Measurements from ENCODE around the gene GLRA2. TPM values are rescaled to one million over a fixed set of nuclear protein-coding genes. Genes with fewer than 3 reads are reported as not detected.

The GLRA2 gene
- total RNA-seq, 6 experiments from 2014 or later = not detected

GRCh38 chrX:14729058-14729457 lies 199.7 kb downstream of the GLRA2 start:
- no peak overlapping the region for H3K4me3 Mint-ChIP-seq
- no peaks in the 10 kb centered on the region for H3K27me3 Mint-ChIP-seq (ENCODE audit: insufficient read depth)
- no peak for TF ChIP-seq CTCF (IDR thresholded peaks at IDR 0.05)
- H3K4me1 Mint-ChIP-seq (ENCODE audit: low read depth) = peaks cover 16% of the 10 kb centered on the region
- no peaks in the 10 kb centered on the region for H3K9me3 Mint-ChIP-seq
- no peak overlapping the region for H3K27ac Mint-ChIP-seq
- DNase-seq = no peak
- no peaks in the 10 kb centered on the region for H3K36me3 Mint-ChIP-seq (ENCODE audit: low read depth)

- no peaks in the 10 kb centered on the region for H3K9me3 Mint-ChIP-seq
- TF ChIP-seq CTCF (IDR thresholded peaks at IDR 0.05) = no peak
- peak overlapping the region; percentile 56; the same call in 1 of the 2 replicates for H3K4me3 Mint-ChIP-seq
- H3K4me1 Mint-ChIP-seq (ENCODE audit: low read depth) = peaks cover 30% of the 10 kb centered on the region
- H3K27me3 Mint-ChIP-seq (ENCODE audit: insufficient read depth) = no peaks in the 10 kb centered on the region
- peak overlapping the region; percentile 72 for H3K27ac Mint-ChIP-seq
- peak; percentile 4 for DNase-seq
- H3K36me3 Mint-ChIP-seq (ENCODE audit: low read depth) = peaks cover 9% of the 10 kb centered on the region; the same call in 1 of the 2 replicates
Measured at GRCh38 chrX:14738643-14739042, 209.3 kb downstream of the GLRA2 start.

GRCh38 chrX:14753441-14753840 lies 224.1 kb downstream of the GLRA2 start:
- 0 out of 2 replicates have a peak, but pooled peaks cover 5% of the 10 kb centered on the region for H3K4me1 Mint-ChIP-seq (ENCODE audit: low read depth)
- no peaks in the 10 kb centered on the region; the same call in 1 of the 2 replicates for H3K27me3 Mint-ChIP-seq (ENCODE audit: insufficient read depth)
- no peaks in the 10 kb centered on the region for H3K9me3 Mint-ChIP-seq
- no peak for TF ChIP-seq CTCF (IDR thresholded peaks at IDR 0.05)
- DNase-seq = no peak
- H3K27ac Mint-ChIP-seq = no peak overlapping the region
- H3K4me3 Mint-ChIP-seq = no peak overlapping the region
- H3K36me3 Mint-ChIP-seq (ENCODE audit: low read depth) = no peaks in the 10 kb centered on the region; the same call in 1 of the 2 replicates

- Mint-ChIP-seq H3K4me1 (ENCODE audit: low read depth) (0 out of 2 replicates have a peak, but pooled peaks cover 5% of the 10 kb centered on the region), H3K36me3 (ENCODE audit: low read depth) (no peaks in the 10 kb centered on the region; the same call in 1 of the 2 replicates)
Measured at GRCh38 chrX:14758029-14758491, 228.7 kb downstream of the GLRA2 start.

GRCh38 chrX:14775416-14775815 lies 246.1 kb downstream of the GLRA2 start:
- Mint-ChIP-seq H3K36me3 (ENCODE audit: low read depth) (peaks cover 18% of the 10 kb centered on the region), H3K4me3 (no peak overlapping the region), H3K4me1 (ENCODE audit: low read depth) (peaks cover 39% of the 10 kb centered on the region), H3K9me3 (peaks cover 6% of the 10 kb centered on the region; the same call in 1 of the 2 replicates), H3K27me3 (ENCODE audit: insufficient read depth) (no peaks in the 10 kb centered on the region), H3K27ac (no peak overlapping the region)
- DNase-seq = no peak
- no peak for TF ChIP-seq CTCF (IDR thresholded peaks at IDR 0.05)

More at GRCh38 chrX:14758029-14758491, 228.7 kb downstream of the GLRA2 start:
- no peak for TF ChIP-seq CTCF (IDR thresholded peaks at IDR 0.05)
- H3K27me3 Mint-ChIP-seq (ENCODE audit: insufficient read depth) = no peaks in the 10 kb centered on the region; the same call in none of the 2 replicates
- no peak overlapping the region for H3K27ac Mint-ChIP-seq
- H3K4me3 Mint-ChIP-seq = no peak overlapping the region
- DNase-seq = no peak
- peaks cover 4% of the 10 kb centered on the region; the same call in 1 of the 2 replicates for H3K9me3 Mint-ChIP-seq
